Osteoblast (primary cell): ENCODE data around the gene FAM149A. TPM values are rescaled to one million over a fixed set of nuclear protein-coding genes. Genes with fewer than 3 reads are reported as not detected.

Experiments used
- DNase-seq: peaks from one replicate; pipeline ENCODE4 v3.0.0; 2011; ENCODE audit warnings: low spot score, mixed read lengths; ENCODE audit not compliant: insufficient read length; ENCODE audit errors: missing footprints
- H2AFZ ChIP-seq: 2 replicates; pipeline ENCODE4 v1.6.0; 2011; ENCODE audit warnings: mild to moderate bottlenecking, low read length
- H3K27ac ChIP-seq: 2 replicates; pipeline ENCODE4 v1.5.1; 2011; ENCODE audit warnings: mild to moderate bottlenecking, low read depth, low read length, moderate library complexity
- H3K27me3 ChIP-seq: 2 replicates; pipeline ENCODE4 v1.6.0; 2012; ENCODE audit warnings: mild to moderate bottlenecking, control low read depth, inconsistent platforms, low read length, moderate library complexity; ENCODE audit not compliant: insufficient read depth
- H3K36me3 ChIP-seq: 2 replicates; pipeline ENCODE4 v1.5.1; 2011; ENCODE audit warnings: mild to moderate bottlenecking, low read length, control low read depth, moderate library complexity; ENCODE audit not compliant: insufficient read depth
- H3K4me1 ChIP-seq: 2 replicates; pipeline ENCODE4 v1.5.1; 2011; ENCODE audit warnings: mild to moderate bottlenecking, low read length, control low read depth, moderate library complexity; ENCODE audit not compliant: insufficient read depth
- H3K4me2 ChIP-seq: 2 replicates; pipeline ENCODE4 v1.6.0; 2011; ENCODE audit warnings: mild to moderate bottlenecking, low read length; ENCODE audit not compliant: insufficient read depth
- H3K4me3 ChIP-seq: fragments of 200-600 bp; sonication (generic); 3 replicates; pipeline ENCODE4 v1.5.1; 2012; ENCODE audit warnings: mild to moderate bottlenecking, low read length, inconsistent platforms; ENCODE audit not compliant: insufficient read depth
- H3K79me2 ChIP-seq: 2 replicates; pipeline ENCODE4 v1.6.0; 2012; ENCODE audit warnings: mild to moderate bottlenecking, low read length, control low read depth, inconsistent platforms; ENCODE audit not compliant: insufficient read depth
- H3K9me3 ChIP-seq: 2 replicates; pipeline ENCODE4 v1.5.1; 2011; ENCODE audit warnings: low read depth, low read length, control low read depth
- H4K20me1 ChIP-seq: 2 replicates; pipeline ENCODE4 v1.6.0; 2012; ENCODE audit warnings: mild to moderate bottlenecking, low read length, control low read depth; ENCODE audit not compliant: insufficient read depth
- total RNA-seq: library from RNA; depleted of rRNA; stranded (reverse); fragments of >200 nt; gene quantifications from 2 replicates; pipeline ENCODE4 v1.2.3, GENCODE V29; 2012
- TF ChIP-seq, protein P1 (sequence below): IDR thresholded peaks from 2 replicates; pipeline ENCODE4 v1.5.1; 2011; ENCODE audit warnings: mild to moderate bottlenecking, low read depth, low read length, moderate library complexity; ENCODE audit errors: extremely low read depth

FAM149A gene
- total RNA-seq, 1 donor: 3.3 TPM

- Histone ChIP-seq H3K27me3 (peaks cover 21% of the 10 kb centered on the region), H3K36me3 (no peaks in the 10 kb centered on the region), H4K20me1 (no peaks in the 10 kb centered on the region), H3K4me3 (no peak overlapping the region), H3K4me2 (no peak overlapping the region), H3K9me3 (no peaks in the 10 kb centered on the region), H3K27ac (no peak overlapping the region), H3K79me2 (no peaks in the 10 kb centered on the region), H3K4me1 (no peaks in the 10 kb centered on the region), H2AFZ (no peak overlapping the region)
- TF ChIP-seq, protein P1, sequence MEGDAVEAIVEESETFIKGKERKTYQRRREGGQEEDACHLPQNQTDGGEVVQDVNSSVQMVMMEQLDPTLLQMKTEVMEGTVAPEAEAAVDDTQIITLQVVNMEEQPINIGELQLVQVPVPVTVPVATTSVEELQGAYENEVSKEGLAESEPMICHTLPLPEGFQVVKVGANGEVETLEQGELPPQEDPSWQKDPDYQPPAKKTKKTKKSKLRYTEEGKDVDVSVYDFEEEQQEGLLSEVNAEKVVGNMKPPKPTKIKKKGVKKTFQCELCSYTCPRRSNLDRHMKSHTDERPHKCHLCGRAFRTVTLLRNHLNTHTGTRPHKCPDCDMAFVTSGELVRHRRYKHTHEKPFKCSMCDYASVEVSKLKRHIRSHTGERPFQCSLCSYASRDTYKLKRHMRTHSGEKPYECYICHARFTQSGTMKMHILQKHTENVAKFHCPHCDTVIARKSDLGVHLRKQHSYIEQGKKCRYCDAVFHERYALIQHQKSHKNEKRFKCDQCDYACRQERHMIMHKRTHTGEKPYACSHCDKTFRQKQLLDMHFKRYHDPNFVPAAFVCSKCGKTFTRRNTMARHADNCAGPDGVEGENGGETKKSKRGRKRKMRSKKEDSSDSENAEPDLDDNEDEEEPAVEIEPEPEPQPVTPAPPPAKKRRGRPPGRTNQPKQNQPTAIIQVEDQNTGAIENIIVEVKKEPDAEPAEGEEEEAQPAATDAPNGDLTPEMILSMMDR: no peak
- no peak for DNase-seq
Observed at GRCh38 chr4:186109245-186109644, 4.7 kb downstream of the FAM149A start.

- Histone ChIP-seq H3K27ac (no peak overlapping the region), H3K9me3 (no peaks in the 10 kb centered on the region), H3K4me3 (no peak overlapping the region), H2AFZ (no peak overlapping the region), H3K36me3 (no peaks in the 10 kb centered on the region), H3K4me2 (no peak overlapping the region), H3K27me3 (no peaks in the 10 kb centered on the region), H4K20me1 (no peaks in the 10 kb centered on the region), H3K4me1 (no peaks in the 10 kb centered on the region), H3K79me2 (no peaks in the 10 kb centered on the region)
- DNase-seq: no peak
- TF ChIP-seq, protein P1: no peak
Observed at GRCh38 chr4:186116697-186117096, 12.2 kb downstream of the FAM149A start.

GRCh38 chr4:186118582-186118981 is 14.1 kb downstream of the FAM149A start:
- no peaks in the 10 kb centered on the region for H3K27me3 ChIP-seq
- DNase-seq: no peak

GRCh38 chr4:186121057-186121456 is 16.6 kb downstream of the FAM149A start:
- no peak overlapping the region for H2AFZ ChIP-seq
- TF ChIP-seq, protein P1: no peak
- H3K27me3 ChIP-seq: no peaks in the 10 kb centered on the region
- no peaks in the 10 kb centered on the region for H3K79me2 ChIP-seq
- H3K4me1 ChIP-seq: no peaks in the 10 kb centered on the region
- DNase-seq: no peak
- no peaks in the 10 kb centered on the region for H3K9me3 ChIP-seq
- H3K4me2 ChIP-seq: no peak overlapping the region
- H3K4me3 ChIP-seq: no peak overlapping the region
- H3K27ac ChIP-seq: no peak overlapping the region
- H3K36me3 ChIP-seq: no peaks in the 10 kb centered on the region
- no peaks in the 10 kb centered on the region for H4K20me1 ChIP-seq

More at GRCh38 chr4:186118582-186118981, 14.1 kb downstream of the FAM149A start:
- TF ChIP-seq, protein P1: no peak
- Histone ChIP-seq H4K20me1 (no peaks in the 10 kb centered on the region), H3K4me1 (no peaks in the 10 kb centered on the region), H2AFZ (no peak overlapping the region), H3K79me2 (no peaks in the 10 kb centered on the region), H3K9me3 (no peaks in the 10 kb centered on the region), H3K27ac (no peak overlapping the region), H3K4me2 (no peak overlapping the region), H3K36me3 (no peaks in the 10 kb centered on the region), H3K4me3 (no peak overlapping the region)
